ENCODE measurements around the gene LY86.

The LY86 gene

DNA sequence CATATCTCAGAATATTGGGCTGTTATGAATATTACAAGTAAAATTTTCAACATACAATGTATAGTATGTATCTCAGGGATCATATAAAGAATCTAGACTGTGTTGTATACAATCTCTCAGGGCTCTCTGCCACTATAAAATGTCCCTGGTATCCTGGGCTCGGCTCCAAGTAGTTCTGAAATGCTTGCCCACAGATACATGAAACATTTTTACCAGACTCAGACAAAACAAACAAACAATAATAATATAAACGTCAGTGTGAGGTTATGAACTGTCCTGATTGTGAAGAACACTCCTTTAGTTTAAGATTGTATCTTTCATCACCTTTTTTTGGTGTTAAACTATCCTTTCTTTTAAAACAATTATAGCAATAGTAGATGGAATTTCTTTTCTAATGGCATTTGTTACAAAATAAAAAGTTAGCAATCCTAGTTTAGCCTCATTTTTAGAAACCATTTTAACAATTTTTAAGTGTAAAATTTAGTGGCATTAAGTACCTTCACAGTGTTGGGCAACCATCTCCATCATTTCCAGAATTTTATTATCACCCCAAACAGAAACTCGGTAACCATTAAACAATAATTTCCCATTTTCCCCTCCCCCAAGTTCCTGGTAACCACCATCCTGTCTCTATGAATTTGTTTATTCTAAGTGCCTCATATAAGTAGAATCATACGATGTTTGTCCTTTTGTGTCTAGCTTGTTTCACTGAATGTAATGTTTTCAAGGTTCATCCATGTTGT, 17.4 kb upstream of the LY86 start:
- DNase-seq, result no peak

- no peak for DNase-seq
Observed at GRCh38 chr6:6575143-6575542, 13.4 kb upstream of the LY86 start.

GRCh38 chr6:6577735-6578134, 10.8 kb upstream of the LY86 start:
- DNase-seq, result no peak

DNA sequence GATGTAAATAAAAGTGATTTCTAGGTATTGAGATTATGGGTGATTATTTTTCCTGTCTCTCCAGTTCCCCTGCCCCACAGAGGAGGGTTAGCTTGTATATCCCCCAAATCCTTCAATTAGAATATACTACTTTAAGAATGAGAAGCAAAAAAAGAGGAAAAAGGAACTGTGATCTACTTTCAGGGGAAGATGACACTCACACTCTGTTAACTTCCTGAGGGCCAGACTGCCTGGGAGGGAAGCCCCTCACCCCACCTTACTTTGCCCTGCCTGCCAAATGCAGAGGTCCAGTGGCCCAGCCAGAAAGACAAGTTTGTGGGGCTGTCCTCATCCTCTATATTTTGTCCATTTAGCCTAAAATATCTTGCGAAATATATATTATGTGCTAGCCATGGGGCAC, 9.2 kb upstream of the LY86 start:
- DNase-seq, result no peak

GRCh38 chr6:6580225-6580856, 8.2 kb upstream of the LY86 start:
- DNase-seq, result no peak

DNA sequence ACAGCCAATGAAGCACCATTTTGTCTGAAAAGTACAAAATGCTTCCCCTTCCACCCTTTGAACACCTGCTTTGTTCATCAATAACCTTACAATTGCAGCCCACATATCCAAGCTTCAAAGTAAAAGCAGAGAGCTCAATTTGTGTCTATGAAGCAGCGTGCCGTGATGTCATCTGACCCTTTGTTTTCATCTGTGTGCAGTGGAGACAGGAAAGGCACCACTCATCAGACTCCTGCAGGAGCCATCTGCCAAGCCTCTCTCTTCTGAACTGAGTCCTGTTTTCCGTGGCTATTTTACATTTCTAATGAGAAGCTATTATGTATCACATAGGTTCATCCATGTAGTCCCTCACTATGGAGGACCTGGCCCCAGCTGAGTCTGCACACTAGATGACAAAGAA, 7.5 kb upstream of the LY86 start:
- no peak for DNase-seq

DNA sequence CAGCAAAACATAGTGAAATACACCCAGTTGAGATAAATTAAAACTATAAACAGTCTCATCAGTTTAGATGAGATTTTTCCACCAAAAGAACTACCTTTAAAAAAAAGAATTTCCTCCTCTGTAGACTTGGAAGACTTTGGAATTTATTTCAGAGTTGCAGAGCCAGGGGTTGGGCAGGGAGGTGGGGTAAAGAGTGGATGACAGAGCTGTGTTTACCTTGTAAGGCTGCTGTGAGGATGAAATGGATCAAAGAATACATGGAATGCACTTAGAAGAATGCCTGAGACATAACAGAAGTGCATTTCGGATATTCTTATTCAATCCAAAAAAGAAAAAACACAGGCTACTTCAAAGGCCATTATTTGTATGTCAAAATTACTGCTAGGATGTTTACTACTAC, 6.4 kb upstream of the LY86 start:
- DNase-seq, result no peak

DNA sequence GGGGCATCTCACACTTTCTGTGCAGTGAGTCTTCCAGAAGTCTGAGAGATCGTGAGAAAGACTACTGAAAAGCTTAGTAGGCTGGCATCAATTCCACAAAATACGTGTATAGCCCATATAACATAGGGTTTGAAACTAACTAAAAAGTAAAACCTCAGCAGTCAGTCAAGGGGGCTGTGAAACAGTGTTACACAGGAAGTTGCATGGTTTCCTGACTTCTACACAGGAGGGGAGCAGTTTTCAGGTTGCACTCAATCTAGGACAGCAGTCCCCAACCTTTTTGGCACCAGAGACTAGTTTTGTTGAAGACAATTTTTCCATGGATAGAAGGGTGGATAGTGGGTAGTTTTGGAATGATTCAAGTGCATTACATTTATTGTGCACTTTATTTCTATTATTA, 4.7 kb upstream of the LY86 start:
- DNase-seq, result no peak

GRCh38 chr6:6584310-6585002, 4.1 kb upstream of the LY86 start:
- DNase-seq, result no peak

DNA sequence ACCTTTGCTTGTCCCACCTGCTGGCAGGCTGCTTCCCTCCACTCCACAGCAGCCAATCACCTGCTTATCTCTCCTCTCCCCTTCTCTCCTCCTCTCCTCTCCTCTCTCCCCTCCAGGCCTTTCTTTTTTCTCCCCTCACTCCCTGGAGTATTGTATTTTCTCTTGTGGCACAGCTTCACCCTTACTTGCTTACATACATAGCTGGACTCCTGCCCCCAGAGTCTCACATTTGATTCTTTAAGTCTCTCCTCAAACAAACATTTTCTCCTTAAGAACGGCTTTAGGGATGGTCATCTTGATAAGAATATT, 3.6 kb upstream of the LY86 start:
- DNase-seq, result no peak

GRCh38 chr6:6586167-6586566, 2.4 kb upstream of the LY86 start:
- no peak for DNase-seq

- DNase-seq, result no peak
Observed at GRCh38 chr6:6586671-6587526, 1.6 kb upstream of the LY86 start.

DNA sequence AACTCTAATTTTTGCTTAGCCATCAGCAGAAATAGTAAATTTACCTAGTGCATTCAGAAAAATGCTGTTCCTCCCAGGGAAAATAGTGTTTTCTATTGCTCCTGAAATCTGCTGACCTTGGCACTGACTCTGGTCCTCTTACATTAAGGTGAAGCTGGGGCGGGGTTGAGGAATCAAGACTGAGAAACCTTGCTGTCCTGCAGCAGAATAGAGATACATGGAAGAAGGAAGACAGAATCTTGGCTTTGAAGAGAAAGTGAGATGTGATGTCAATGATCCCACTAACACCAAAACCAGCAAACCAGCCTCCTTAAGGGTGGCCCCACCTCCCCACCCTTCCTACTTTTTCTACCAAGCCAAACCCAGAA, 840 bp upstream of the LY86 start:
- DNase-seq, result no peak

GRCh38 chr6:6588924-6589709, 597 bp downstream of the LY86 start:
- no peak for DNase-seq

DNA sequence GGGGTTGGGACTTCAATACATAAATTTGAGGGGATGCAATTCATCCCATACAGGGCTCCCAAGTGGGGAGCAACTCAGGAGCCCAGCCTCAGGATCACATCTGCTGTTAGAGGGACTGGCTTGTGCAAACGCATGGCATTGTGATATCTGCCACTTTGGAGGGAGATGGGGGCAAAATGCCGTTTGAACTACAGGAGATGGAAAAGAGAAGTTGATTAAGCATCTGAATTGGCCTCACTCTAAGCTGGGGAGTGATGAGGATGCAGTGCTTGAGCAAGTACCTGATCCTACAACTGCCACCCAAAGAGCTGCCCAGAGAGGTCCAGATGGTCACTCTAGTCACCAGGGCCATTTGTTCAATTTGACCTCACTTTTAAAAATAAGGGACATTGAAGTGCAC, 2.0 kb downstream of the LY86 start:
- DNase-seq, result no peak

- no peak for DNase-seq
Observed at GRCh38 chr6:6591778-6592465, 3.4 kb downstream of the LY86 start.

DNA sequence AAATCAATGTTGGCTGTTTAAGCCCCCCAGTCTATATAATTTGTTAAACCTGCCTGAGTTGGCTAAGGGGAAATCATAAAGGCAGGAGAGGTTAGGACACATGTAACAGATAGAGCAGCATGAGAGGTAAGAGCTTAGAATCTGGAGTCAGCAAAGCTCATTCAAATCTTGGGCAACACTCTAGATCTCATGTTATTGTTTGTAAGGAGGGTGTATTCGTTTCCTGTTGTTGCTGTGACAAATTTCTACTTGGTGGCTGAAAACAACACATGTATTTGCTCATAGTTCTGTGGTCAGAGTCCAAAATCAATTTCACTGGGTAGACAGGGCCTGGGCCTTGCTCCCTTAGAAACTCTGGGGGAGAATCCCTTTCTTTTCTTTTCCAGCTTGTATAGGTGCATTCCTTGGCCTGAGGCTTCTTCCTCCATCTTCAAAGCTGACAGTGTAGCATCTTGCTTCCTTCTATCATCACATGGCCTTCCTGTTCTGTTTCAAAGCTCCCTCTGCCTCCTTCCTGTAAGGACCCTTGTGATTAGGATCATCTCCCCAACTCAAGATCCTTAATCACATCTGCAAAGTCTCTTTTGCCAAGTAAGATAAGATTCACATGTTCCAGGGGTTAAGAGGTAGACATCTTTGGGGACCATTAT, 4.4 kb downstream of the LY86 start:
- DNase-seq, result no peak

DNA sequence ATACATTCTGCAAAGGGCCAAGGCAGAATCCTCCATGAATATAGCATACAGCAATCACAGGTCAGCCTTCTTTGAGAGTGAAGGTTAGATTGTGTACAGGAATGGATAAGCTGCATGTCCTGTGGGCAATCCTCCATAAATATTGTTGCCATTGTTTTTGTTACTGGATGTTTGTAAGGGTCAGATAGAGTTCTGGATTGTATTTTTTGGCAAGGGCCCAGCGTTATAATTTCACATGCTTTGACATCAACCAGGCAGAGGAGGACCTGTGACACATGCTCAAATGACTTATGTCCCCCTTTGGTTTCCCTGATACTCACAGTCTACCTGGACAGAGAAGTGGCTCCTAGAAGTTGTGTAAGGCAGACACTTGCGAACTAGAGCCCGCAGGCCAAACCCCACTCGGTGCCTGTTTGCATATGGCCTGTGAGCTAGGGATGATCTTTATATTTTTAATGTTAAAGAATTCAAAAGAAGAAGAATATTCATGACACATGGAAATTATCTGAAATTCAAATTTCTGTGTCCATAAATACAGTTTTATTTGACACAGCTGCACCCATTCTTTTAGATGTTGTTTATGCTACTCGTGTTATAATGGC, 5.4 kb downstream of the LY86 start:
- DNase-seq, result no peak

GRCh38 chr6:6595025-6595424, 6.5 kb downstream of the LY86 start:
- no peak for DNase-seq

GRCh38 chr6:6595952-6596351, 7.4 kb downstream of the LY86 start:
- DNase-seq, result no peak

All from effector CD8-positive, alpha-beta T cell (primary cell).